ENCODE measurements around the gene KRT74.

DNA sequence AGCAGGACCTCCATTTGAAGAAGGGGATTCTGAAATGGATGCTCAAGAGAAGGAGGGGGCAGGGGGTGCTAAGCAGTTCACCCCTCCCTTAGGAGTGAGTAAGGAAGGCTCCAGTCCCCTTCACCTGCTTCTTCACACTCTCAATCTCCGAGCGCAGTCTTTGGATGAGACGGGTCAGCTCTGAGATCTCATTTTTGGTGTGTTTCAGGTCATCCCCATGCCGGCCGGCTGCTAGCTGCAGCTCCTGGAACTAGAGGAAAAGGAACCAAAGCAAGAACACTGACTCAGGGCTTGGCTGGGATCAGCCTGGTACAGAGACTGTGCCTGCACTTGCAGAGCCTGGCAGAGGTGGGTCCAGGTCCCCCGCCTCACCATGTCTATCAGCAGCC is 37.4 kb upstream of the KRT74 start:
- TF ChIP-seq EZH2 (IDR thresholded peaks at IDR 0.05): no peak
- no peak for TF ChIP-seq POLR2AphosphoS5 (IDR thresholded peaks at IDR 0.05; ENCODE audit: borderline replicate concordance, low read depth, low read length)
- TF ChIP-seq FOXP2 (optimal IDR thresholded peaks at IDR 0.05; ENCODE audit: control extremely low read depth, extremely low read length, insufficient read depth): no peak

Data from SK-N-MC (cell line).